ENCODE results near the gene FAIM. TPM values are rescaled to one million over a fixed set of nuclear protein-coding genes. Genes with fewer than 3 reads are reported as not detected.
"Not testable (repeated sequence)": the region's sequence is repeated elsewhere in the genome, so short reads cannot be mapped to it uniquely, and the experiment has no call there.

Gene FAIM
- total and polyA plus RNA-seq, 7 experiments from 2014 or later: 1.6 to 6.4 (median 3.1) TPM

DNA sequence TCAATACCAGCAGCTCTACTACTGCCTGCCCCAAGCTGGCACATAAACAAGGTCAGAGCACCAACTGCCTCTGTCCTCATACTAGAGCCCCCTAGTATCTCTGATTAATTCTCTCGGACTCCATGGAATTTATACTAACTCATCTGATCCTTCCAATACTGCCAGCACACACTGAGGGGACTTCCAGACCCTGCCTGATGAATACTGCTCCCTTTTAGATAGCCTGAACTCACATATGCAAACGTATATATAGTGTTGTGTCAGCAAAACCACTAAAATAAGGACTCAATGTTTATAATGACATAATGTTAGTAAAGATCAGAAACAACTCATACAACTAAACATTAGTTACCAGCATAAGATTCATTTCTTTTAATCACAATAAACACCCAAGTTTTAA lies 39.5 kb upstream of the FAIM start:
- Histone ChIP-seq H3K27ac (ENCODE audit: low read depth, low read length) (no peak overlapping the region), H3K4me1 (ENCODE audit: control insufficient read depth in 2 of 2, insufficient read depth in 2 of 2, low read length in 2 of 2) (no peaks in the 10 kb centered on the region), H3K4me3 (ENCODE audit: low read length) (no peak overlapping the region), H3K9me3 (ENCODE audit: control insufficient read depth in 2 of 3, low read length in 3 of 3) (no peaks in the 10 kb centered on the region), H3K27me3 (ENCODE audit: control insufficient read depth in 2 of 2, insufficient read depth in 2 of 2, low read length in 2 of 2) (no peaks in the 10 kb centered on the region), H3K36me3 (ENCODE audit: control insufficient read depth in 2 of 3, insufficient read depth in 3 of 3, low read length in 3 of 3) (peaks cover 0 to 10% (median 8%) of the 10 kb centered on the region in 3 experiments)
- Mint-ChIP-seq H3K9me3 (peaks cover 0 to 14% (median 4%) of the 10 kb centered on the region in 11 donors), H3K4me1 (peaks cover 0 to 8% (median 0%) of the 10 kb centered on the region in 7 donors), H3K36me3 (peaks cover 22 to 73% (median 53%) of the 10 kb centered on the region in 5 donors), H3K27ac (no peak overlapping the region), H3K4me3 (no peak overlapping the region), H3K27me3 (no peaks in the 10 kb centered on the region)
- ChIA-PET POLR2A (no interaction called here), CTCF (no interaction called here)
- DNase-seq (no peak), ATAC-seq (no peak)
- intact Hi-C loops (cut with micrococcal nuclease): no loop called here

DNA sequence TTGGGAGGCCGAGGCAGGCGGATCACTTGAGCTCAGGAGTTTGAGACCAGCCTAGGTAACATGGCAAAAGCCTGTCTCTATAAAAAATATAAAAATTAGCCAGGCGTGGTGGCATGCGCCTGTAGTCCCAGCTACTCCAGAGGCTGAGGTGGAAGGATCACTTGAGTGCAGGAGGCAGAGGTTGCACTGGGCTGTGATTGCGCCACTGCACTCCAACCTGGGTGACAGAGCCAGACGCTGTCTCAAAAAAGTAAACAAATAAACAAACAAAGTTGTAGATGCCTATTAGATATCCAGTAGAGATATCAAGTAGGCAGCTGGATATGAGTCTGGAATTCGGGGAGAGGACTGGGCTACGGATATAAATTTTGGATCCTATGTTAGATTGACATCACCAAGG lies 38.9 kb upstream of the FAIM start:
- H3K4me3 ChIP-seq (ENCODE audit: low read length); ATAC-seq; H3K27me3 Mint-ChIP-seq; H3K27me3 ChIP-seq (ENCODE audit: control insufficient read depth in 2 of 2, insufficient read depth in 2 of 2, low read length in 2 of 2); H3K4me1 ChIP-seq (ENCODE audit: control insufficient read depth in 2 of 2, insufficient read depth in 2 of 2, low read length in 2 of 2); H3K27ac ChIP-seq (ENCODE audit: low read depth, low read length); POLR2A ChIA-PET; H3K4me1 Mint-ChIP-seq; H3K9me3 ChIP-seq (ENCODE audit: control insufficient read depth in 2 of 3, low read length in 3 of 3); CTCF ChIA-PET; H3K36me3 ChIP-seq (ENCODE audit: control insufficient read depth in 2 of 3, insufficient read depth in 3 of 3, low read length in 3 of 3); intact Hi-C loops (cut with micrococcal nuclease); H3K4me3 Mint-ChIP-seq; DNase-seq: not testable (repeated sequence)
- H3K9me3 Mint-ChIP-seq: peaks cover 0 to 14% (median 4%) of the 10 kb centered on the region in 11 donors
- H3K36me3 Mint-ChIP-seq: peaks cover 23 to 72% (median 50%) of the 10 kb centered on the region in 5 donors
- H3K27ac Mint-ChIP-seq: peak overlapping the region in 1 of 9 donors; percentile 14

DNA sequence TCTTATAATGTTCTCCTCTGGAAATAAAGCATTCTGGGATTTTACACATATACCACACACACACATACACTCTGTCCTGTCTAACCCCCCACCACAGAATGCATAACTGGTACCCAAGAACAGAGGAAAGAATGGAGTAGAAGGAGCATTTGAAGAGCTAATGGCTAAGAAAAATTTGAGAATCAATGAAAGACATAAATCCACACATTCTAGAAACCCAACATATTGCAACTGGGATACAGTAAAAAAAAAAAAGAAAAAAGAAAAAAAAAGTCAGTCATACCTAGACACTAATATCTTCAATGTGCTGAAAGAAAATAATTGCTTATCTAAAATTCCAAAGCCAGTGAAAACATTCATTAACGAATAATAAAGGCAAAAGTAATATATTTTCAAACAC lies 35.4 kb upstream of the FAIM start:
- ChIA-PET CTCF (interaction anchor here (0.6 kb wide), 1 partner anchor 197 kb away, joined by 3 read pairs; no protein-coding TSS in a partner anchor), POLR2A (no interaction called here)
- peaks cover 0 to 10% (median 8%) of the 10 kb centered on the region in 3 experiments for H3K36me3 ChIP-seq (ENCODE audit: control insufficient read depth in 2 of 3, insufficient read depth in 3 of 3, low read length in 3 of 3)
- H3K36me3 Mint-ChIP-seq: peaks cover 22 to 63% (median 46%) of the 10 kb centered on the region in 5 donors
- no peak overlapping the region for H3K27ac ChIP-seq (ENCODE audit: low read depth, low read length)
- no peaks in the 10 kb centered on the region for H3K27me3 Mint-ChIP-seq
- peaks cover 14 to 22% (median 18%) of the 10 kb centered on the region in 7 donors for H3K4me1 Mint-ChIP-seq
- H3K27ac Mint-ChIP-seq: no peak overlapping the region
- ATAC-seq (no peak), DNase-seq (no peak)
- H3K9me3 ChIP-seq (ENCODE audit: control insufficient read depth in 2 of 3, low read length in 3 of 3): no peaks in the 10 kb centered on the region
- intact Hi-C loops (cut with micrococcal nuclease): no loop called here
- peaks cover 0 to 7% of the 10 kb centered on the region in 2 donors for H3K4me1 ChIP-seq (ENCODE audit: control insufficient read depth in 2 of 2, insufficient read depth in 2 of 2, low read length in 2 of 2)
- peaks cover 5 to 27% (median 7%) of the 10 kb centered on the region in 11 donors for H3K9me3 Mint-ChIP-seq
- no peaks in the 10 kb centered on the region for H3K27me3 ChIP-seq (ENCODE audit: control insufficient read depth in 2 of 2, insufficient read depth in 2 of 2, low read length in 2 of 2)
- H3K4me3 ChIP-seq (ENCODE audit: low read length): no peak overlapping the region
- no peak overlapping the region for H3K4me3 Mint-ChIP-seq

DNA sequence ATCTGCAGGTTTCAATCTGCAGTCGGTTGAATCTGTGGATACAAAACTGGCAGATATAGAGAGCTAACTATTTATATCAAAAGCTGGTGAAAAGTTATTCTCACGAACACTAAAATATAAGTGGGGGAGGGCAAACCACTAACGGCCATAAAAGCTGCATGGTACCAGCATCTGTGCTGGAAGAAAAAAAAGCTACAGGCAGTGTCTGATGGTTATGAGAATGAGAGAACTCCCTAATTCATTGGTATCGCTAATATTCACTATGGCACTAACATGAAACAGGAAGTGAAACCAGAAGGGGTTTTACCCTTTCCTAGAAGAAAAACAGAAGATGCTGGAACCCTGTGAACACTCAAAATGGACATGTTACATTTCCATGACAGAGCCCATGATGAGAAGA lies 30.4 kb upstream of the FAIM start:
- Histone ChIP-seq H3K27ac (ENCODE audit: low read depth, low read length) (peak overlapping the region; percentile 12), H3K4me3 (ENCODE audit: low read length) (peak overlapping the region; percentile 17)
- peak overlapping the region; percentile 40 to 89 (median 78) for H3K4me3 Mint-ChIP-seq

DNA sequence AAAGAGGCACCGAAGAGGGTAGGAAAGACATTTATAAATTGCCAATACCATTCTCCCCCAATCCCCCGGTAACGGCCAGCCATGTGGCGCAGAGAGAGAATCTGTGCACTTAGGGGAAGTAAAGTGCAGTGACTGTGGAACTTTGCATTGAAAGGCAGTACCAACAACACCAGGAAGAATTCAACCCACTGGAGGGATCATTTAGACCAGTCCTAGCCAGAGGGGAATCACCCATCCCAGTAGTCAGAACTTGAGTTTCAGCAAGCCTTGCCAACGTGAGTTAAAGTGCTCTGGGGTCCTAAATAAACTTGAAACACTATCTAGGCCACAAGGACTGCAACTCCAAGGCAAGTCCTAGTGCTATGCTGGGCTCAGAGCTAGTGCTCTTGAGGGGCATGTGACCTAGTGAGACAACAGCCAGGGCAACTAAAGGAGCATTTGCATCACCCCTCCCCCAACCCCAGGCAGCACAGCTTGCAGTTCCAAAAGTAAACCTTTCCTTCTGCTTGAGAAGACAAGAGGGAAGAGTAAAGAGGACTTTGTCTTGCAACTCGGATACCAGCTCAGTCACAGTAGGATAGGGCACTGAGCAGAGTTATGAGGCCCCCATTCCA lies 29.5 kb upstream of the FAIM start:
- H3K4me3 ChIP-seq (ENCODE audit: low read length): no peak overlapping the region
- Mint-ChIP-seq H3K27me3 (no peaks in the 10 kb centered on the region), H3K4me3 (peak overlapping the region in 7 of 10 donors; percentile 30 to 89 (median 76)), H3K27ac (peak overlapping the region in 2 of 9 donors; percentile 57 to 86), H3K9me3 (peaks cover 0 to 15% (median 6%) of the 10 kb centered on the region in 11 donors), H3K36me3 (peaks cover 4 to 48% (median 30%) of the 10 kb centered on the region in 5 donors), H3K4me1 (peaks cover 22 to 45% (median 37%) of the 10 kb centered on the region in 7 donors)
- no peaks in the 10 kb centered on the region for H3K36me3 ChIP-seq (ENCODE audit: control insufficient read depth in 2 of 3, insufficient read depth in 3 of 3, low read length in 3 of 3)
- DNase-seq: no peak
- intact Hi-C loops (cut with micrococcal nuclease): loop anchor here in 1 of 2 donors (1.0 kb wide), 1 partner anchor 15 kb away; the partner anchor contains the start of gene CEP70
- no peaks in the 10 kb centered on the region for H3K9me3 ChIP-seq (ENCODE audit: control insufficient read depth in 2 of 3, low read length in 3 of 3)
- peaks cover 0 to 14% of the 10 kb centered on the region in 2 donors for H3K4me1 ChIP-seq (ENCODE audit: control insufficient read depth in 2 of 2, insufficient read depth in 2 of 2, low read length in 2 of 2)
- H3K27ac ChIP-seq (ENCODE audit: low read depth, low read length): no peak overlapping the region
- ATAC-seq: no peak
- CTCF ChIA-PET: no interaction called here
- H3K27me3 ChIP-seq (ENCODE audit: control insufficient read depth in 2 of 2, insufficient read depth in 2 of 2, low read length in 2 of 2): no peaks in the 10 kb centered on the region
- POLR2A ChIA-PET: interaction anchor here (0.9 to 1.9 kb wide), 3 partner anchors 14 to 30 kb away, joined by 3 to 9 read pairs (median 3); partner anchors contain the start of genes CEP70 and FAIM

More for the DNA sequence above, 30.4 kb upstream of the FAIM start:
- H3K27ac Mint-ChIP-seq: peak overlapping the region; percentile 29 to 86 (median 70)
- peaks cover 22 to 37% (median 30%) of the 10 kb centered on the region in 7 donors for H3K4me1 Mint-ChIP-seq
- peaks cover 4 to 23% (median 6%) of the 10 kb centered on the region in 11 donors for H3K9me3 Mint-ChIP-seq
- CTCF ChIA-PET: no interaction called here
- Histone ChIP-seq H3K9me3 (ENCODE audit: control insufficient read depth in 2 of 3, low read length in 3 of 3) (no peaks in the 10 kb centered on the region), H3K36me3 (ENCODE audit: control insufficient read depth in 2 of 3, insufficient read depth in 3 of 3, low read length in 3 of 3) (peaks cover 0 to 4% (median 0%) of the 10 kb centered on the region in 3 experiments), H3K4me1 (ENCODE audit: control insufficient read depth in 2 of 2, insufficient read depth in 2 of 2, low read length in 2 of 2) (peaks cover 0 to 14% of the 10 kb centered on the region in 2 donors), H3K27me3 (ENCODE audit: control insufficient read depth in 2 of 2, insufficient read depth in 2 of 2, low read length in 2 of 2) (no peaks in the 10 kb centered on the region)
- intact Hi-C loops (cut with micrococcal nuclease): loop anchor here in 1 of 2 donors (1.0 kb wide), 1 partner anchor 16 kb away; the partner anchor contains the start of gene CEP70
- POLR2A ChIA-PET: interaction anchor here (0.8 to 1.9 kb wide), 2 partner anchors 9 to 16 kb away, joined by 3 to 9 read pairs; partner anchors contain the start of gene CEP70
- peaks cover 13 to 50% (median 35%) of the 10 kb centered on the region in 5 donors for H3K36me3 Mint-ChIP-seq
- ATAC-seq (peak; percentile 47), DNase-seq (peak in 2 of 9 donors; percentile 2 to 4)
- H3K27me3 Mint-ChIP-seq: no peaks in the 10 kb centered on the region

DNA sequence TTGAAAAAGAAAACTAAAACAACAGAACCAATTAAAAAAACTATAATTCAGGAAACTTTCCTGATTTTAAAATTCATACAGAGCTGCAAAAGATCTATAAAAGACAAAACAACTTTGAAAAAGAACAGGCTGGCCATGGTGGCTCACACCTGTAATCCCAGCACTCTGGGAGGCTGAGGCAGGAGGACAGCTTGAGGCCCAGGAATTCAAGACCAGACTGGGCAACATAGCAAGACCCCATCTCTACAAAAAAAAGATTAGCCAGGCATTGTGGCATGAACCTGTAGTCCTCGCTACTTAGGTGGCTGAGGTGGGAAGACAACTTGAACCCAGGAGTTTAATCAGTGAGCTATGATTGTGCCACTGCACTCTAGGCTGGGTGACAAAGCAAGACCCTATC lies 21.2 kb upstream of the FAIM start:
- no peak overlapping the region for H3K4me3 Mint-ChIP-seq
- POLR2A ChIA-PET: interaction anchor here (0.7 to 0.9 kb wide), 3 partner anchors 9 to 469 kb away, joined by 3 to 5 read pairs (median 3); no protein-coding TSS in a partner anchor
- CTCF ChIA-PET: interaction anchor here (0.6 to 1.0 kb wide), 2 partner anchors 45 to 328 kb away, joined by 3 to 11 read pairs; no protein-coding TSS in a partner anchor

More for the DNA sequence above, 21.2 kb upstream of the FAIM start:
- peaks cover 0 to 2% (median 0%) of the 10 kb centered on the region in 11 donors for H3K9me3 Mint-ChIP-seq
- H3K4me1 ChIP-seq (ENCODE audit: control insufficient read depth in 2 of 2, insufficient read depth in 2 of 2, low read length in 2 of 2): no peaks in the 10 kb centered on the region
- DNase-seq: no peak
- no peaks in the 10 kb centered on the region for H3K27me3 ChIP-seq (ENCODE audit: control insufficient read depth in 2 of 2, insufficient read depth in 2 of 2, low read length in 2 of 2)
- H3K27ac Mint-ChIP-seq: no peak overlapping the region
- H3K36me3 Mint-ChIP-seq: peaks cover 3 to 37% (median 17%) of the 10 kb centered on the region in 5 donors
- no peaks in the 10 kb centered on the region for H3K27me3 Mint-ChIP-seq
- no peak for ATAC-seq
- H3K27ac ChIP-seq (ENCODE audit: low read depth, low read length): no peak overlapping the region
- H3K4me3 ChIP-seq (ENCODE audit: low read length): no peak overlapping the region
- intact Hi-C loops (cut with micrococcal nuclease): no loop called here
- H3K9me3 ChIP-seq (ENCODE audit: control insufficient read depth in 2 of 3, low read length in 3 of 3): no peaks in the 10 kb centered on the region
- peaks cover 6 to 32% (median 15%) of the 10 kb centered on the region in 7 donors for H3K4me1 Mint-ChIP-seq
- H3K36me3 ChIP-seq (ENCODE audit: control insufficient read depth in 2 of 3, insufficient read depth in 3 of 3, low read length in 3 of 3): no peaks in the 10 kb centered on the region

Data from naive thymus-derived CD4-positive, alpha-beta T cell (primary cell).